ENCODE data around the gene BTG1.

- TF ChIP-seq CEBPB (IDR thresholded peaks at IDR 0.05; ENCODE audit: low read depth, low read length) (no peak), CTCF (IDR thresholded peaks at IDR 0.05; ENCODE audit: control extremely low read depth in 1 of 3, insufficient read depth in 1 of 3, low read depth in 1 of 3, low read length in 3 of 3) (no peak), EP300 (IDR thresholded peaks at IDR 0.05; ENCODE audit: borderline replicate concordance in 1 of 2, low read depth in 2 of 2, low read length in 2 of 2) (no peak), SIX5 (IDR thresholded peaks at IDR 0.05; ENCODE audit: low read depth, low read length) (no peak), POLR2AphosphoS5 (IDR thresholded peaks at IDR 0.05; ENCODE audit: low read depth, low read length) (no peak)
These were observed 6.3 kb upstream of the BTG1 start for GRCh38 chr12:92151916-92152315.
